Upper lobe of left lung (tissue), 6 donors: Measurements from ENCODE around the gene MB. TPM values are rescaled to one million over a fixed set of nuclear protein-coding genes. Genes with fewer than 3 reads are reported as not detected.
A peak's percentile ranks its signal among the peaks of the same experiment; 100 is the strongest.
"Not testable (repeated sequence)": the region's sequence is repeated elsewhere in the genome, so short reads cannot be mapped to it uniquely, and the experiment has no call there.

Experiments
- ATAC-seq, 2 donors: fragments of 200-7000 bp; cut with Tn5 transposase; one replicate each; pipeline ENCODE4 v1.9.1; 2022; ENCODE audit warnings: mild to moderate bottlenecking in 2 of 2, moderate library complexity in 2 of 2; ENCODE audit not compliant: low FRiP score in 2 of 2
- DNase-seq, 2 donors: peaks; one replicate each; pipeline ENCODE4 v3.0.0-alpha.2; 2019 to 2020
- H3K27ac ChIP-seq, 4 donors: fragments of 200-600 bp; sonication (generic); one replicate each; pipeline ENCODE4 v1.5.1; 2016 to 2019
- H3K27me3 ChIP-seq, 4 donors: fragments of 200-600 bp; sonication (generic); one replicate each; pipeline ENCODE4 v1.5.1; 2017 to 2019
- H3K36me3 ChIP-seq, 4 donors: fragments of 200-600 bp; sonication (generic); one replicate each; pipeline ENCODE4 v1.5.1; 2016 to 2019
- H3K4me1 ChIP-seq, 4 donors: fragments of 200-600 bp; sonication (generic); one replicate each; pipeline ENCODE4 v1.5.1; 2018 to 2019
- H3K4me3 ChIP-seq, 4 donors: fragments of 200-600 bp; sonication (generic); one replicate each; pipeline ENCODE4 v1.5.1; 2017 to 2019; ENCODE audit warnings: mild to moderate bottlenecking in 2 of 4, moderate library complexity in 1 of 4
- H3K9me3 ChIP-seq, 4 donors: fragments of 200-600 bp; sonication (generic); one replicate each; pipeline ENCODE4 v1.5.1; 2018 to 2019
- EP300 ChIP-seq, 4 donors: sonication (generic); formaldehyde crosslinking; IDR thresholded peaks; one replicate each; pipeline ENCODE4 v1.5.1; 2017; ENCODE audit warnings: antibody characterized with exemption in 4 of 4, control low read depth in 2 of 4
- POLR2A ChIP-seq, 4 donors: fragments of 450-650 bp; IDR thresholded peaks; one replicate each; pipeline ENCODE4 v1.5.1; 2016 to 2017; ENCODE audit warnings: antibody characterized with exemption in 4 of 4, mild to moderate bottlenecking in 2 of 4
- POLR2AphosphoS5 ChIP-seq, 2 donors: sonication (generic); formaldehyde crosslinking; IDR thresholded peaks; one replicate each; pipeline ENCODE4 v1.5.1; 2017; ENCODE audit warnings: antibody characterized with exemption in 2 of 2
- WGBS, 2 donors: methylation state at CpG; one replicate each; pipeline ENCODE4 v1.1.5; 2017 to 2018; 5-methylcytosine and 5-hydroxymethylcytosine counted together
- total RNA-seq, 6 donors: library from RNA; depleted of rRNA in 4 of 6; stranded (reverse); fragments of >200 nt in 4 of 6; gene quantifications; one replicate each; pipeline versions ENCODE4 v1.1.0 to v1.2.1, GENCODE V29; 2016 to 2021
- TF ChIP-seq, protein P1 (sequence below), 6 experiments: fragments of 450-650 bp in 4 of 6; fragments of 200-600 bp in 2 of 6; sonication (generic) in 2 of 6; IDR thresholded peaks; one replicate each; pipeline ENCODE4 v1.5.1; 2016 to 2019; ENCODE audit warnings: antibody characterized with exemption in 6 of 6
- donor health status: DM: no; HTN: no; CAD: no; lungs with moderate emphysema.
- donor health status: DM: no; HTN: yes; CAD: no; lungs with severe emphysema.

The MB gene
- total RNA-seq, 6 donors from 2014 or later = 0.46 to 1.1 (median 0.98) TPM; not detected in 3

DNA sequence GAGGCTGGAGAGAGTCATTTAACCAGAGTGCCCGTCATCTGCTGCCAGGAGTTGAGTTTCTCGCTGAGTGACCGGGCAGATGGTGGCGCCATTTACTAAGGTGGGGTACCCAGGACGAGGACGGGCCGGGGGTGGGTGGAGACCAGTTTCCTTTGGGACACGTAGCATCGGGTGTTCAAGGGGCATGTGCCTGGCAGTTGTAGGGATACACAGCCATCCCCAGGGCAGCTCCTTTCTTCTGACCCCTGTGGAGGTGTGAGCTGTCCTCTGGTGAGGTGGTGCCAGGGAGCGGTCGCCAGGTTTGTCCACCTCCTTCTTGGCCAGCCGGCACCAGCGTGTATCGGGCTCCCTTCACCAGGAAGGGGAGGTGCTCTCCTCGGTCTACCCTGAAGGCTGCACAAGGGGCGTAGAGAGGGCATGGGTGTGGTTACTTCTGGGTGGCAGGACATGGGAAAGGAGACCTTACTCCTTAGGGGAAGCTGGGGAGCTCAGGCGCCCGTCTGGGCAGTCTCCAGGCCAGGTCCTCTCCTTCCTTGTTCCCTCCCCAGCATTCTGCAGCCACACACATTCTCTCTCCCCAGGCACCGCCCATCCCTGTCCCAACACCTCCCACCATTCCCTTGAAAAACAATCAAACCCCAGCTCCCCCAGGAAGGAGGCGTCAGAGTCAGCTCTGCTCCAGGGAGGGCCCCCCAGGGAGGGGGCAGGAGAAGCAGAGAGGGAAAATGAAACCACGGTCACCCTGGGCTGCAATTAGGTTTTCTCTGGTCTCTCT lies 10.3 kb upstream of the MB start:
- DNase-seq (peak in 1 of 2 donors; percentile 91), ATAC-seq (peak; percentile 70 to 89)
- 2 to 4% methylated on average over 12 to 19 of the region's 21 CpGs for WGBS, 2 donors
- Histone ChIP-seq H3K27me3 (no peaks in the 10 kb centered on the region), H3K27ac (peak overlapping the region; percentile 81 to 93 (median 88)), H3K4me3 (peak overlapping the region; percentile 44 to 68 (median 58)), H3K9me3 (no peaks in the 10 kb centered on the region), H3K4me1 (peaks cover 14 to 27% (median 17%) of the 10 kb centered on the region in 4 donors), H3K36me3 (no peaks in the 10 kb centered on the region)
- TF ChIP-seq, protein P1, sequence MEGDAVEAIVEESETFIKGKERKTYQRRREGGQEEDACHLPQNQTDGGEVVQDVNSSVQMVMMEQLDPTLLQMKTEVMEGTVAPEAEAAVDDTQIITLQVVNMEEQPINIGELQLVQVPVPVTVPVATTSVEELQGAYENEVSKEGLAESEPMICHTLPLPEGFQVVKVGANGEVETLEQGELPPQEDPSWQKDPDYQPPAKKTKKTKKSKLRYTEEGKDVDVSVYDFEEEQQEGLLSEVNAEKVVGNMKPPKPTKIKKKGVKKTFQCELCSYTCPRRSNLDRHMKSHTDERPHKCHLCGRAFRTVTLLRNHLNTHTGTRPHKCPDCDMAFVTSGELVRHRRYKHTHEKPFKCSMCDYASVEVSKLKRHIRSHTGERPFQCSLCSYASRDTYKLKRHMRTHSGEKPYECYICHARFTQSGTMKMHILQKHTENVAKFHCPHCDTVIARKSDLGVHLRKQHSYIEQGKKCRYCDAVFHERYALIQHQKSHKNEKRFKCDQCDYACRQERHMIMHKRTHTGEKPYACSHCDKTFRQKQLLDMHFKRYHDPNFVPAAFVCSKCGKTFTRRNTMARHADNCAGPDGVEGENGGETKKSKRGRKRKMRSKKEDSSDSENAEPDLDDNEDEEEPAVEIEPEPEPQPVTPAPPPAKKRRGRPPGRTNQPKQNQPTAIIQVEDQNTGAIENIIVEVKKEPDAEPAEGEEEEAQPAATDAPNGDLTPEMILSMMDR (IDR thresholded peaks at IDR 0.05) = peak; percentile 13 to 77 (median 45)
- TF ChIP-seq POLR2AphosphoS5 (IDR thresholded peaks at IDR 0.05) = peak in 1 of 2 donors; percentile 61
- peak in 3 of 4 donors; percentile 28 to 75 (median 68) for TF ChIP-seq POLR2A (IDR thresholded peaks at IDR 0.05)
- no peak for TF ChIP-seq EP300 (IDR thresholded peaks at IDR 0.05)

DNA sequence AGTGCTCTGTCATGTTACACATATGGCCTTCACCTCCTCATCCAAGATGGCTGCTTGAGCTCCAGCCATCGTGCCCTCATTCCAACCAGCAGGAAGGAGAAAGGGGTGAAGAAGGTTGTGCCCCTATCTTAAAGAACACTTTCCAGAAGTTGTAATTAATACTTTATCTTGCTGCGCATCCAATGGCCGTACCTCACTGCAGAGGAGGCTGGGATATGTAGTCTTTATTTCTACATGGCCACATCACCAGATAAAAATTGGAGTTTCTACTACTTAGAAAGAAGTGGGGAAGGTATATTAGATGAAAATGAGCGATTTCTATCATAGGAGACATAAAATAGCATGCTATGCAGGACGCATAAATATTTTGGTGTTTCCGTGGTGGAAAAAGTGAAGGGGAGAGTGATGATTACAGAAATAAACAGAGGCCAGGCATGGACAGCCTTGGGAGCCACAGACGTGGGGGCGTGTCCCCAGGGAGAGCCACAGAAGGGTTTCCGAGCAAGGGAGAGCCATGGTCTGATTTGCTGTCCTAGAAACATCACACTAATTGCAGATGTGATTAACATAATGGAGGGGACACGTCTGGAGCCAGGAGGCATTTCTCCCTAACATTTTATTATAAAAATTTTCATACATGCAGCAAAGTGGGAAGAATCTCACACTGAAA lies 8.8 kb upstream of the MB start:
- H3K4me3 ChIP-seq = no peak overlapping the region
- DNase-seq (no peak), ATAC-seq (no peak)
- H3K27ac ChIP-seq = no peak overlapping the region
- no peaks in the 10 kb centered on the region for H3K27me3 ChIP-seq
- TF ChIP-seq POLR2A (IDR thresholded peaks at IDR 0.05) (no peak), POLR2AphosphoS5 (IDR thresholded peaks at IDR 0.05) (no peak), EP300 (IDR thresholded peaks at IDR 0.05) (no peak)
- TF ChIP-seq, protein P1 (IDR thresholded peaks at IDR 0.05) = no peak
- no peaks in the 10 kb centered on the region for H3K36me3 ChIP-seq
- no peaks in the 10 kb centered on the region for H3K9me3 ChIP-seq
- H3K4me1 ChIP-seq = peaks cover 14 to 27% (median 18%) of the 10 kb centered on the region in 4 donors
- 70 to 78% methylated on average over 10 of the region's 10 CpGs for WGBS, 2 donors

DNA sequence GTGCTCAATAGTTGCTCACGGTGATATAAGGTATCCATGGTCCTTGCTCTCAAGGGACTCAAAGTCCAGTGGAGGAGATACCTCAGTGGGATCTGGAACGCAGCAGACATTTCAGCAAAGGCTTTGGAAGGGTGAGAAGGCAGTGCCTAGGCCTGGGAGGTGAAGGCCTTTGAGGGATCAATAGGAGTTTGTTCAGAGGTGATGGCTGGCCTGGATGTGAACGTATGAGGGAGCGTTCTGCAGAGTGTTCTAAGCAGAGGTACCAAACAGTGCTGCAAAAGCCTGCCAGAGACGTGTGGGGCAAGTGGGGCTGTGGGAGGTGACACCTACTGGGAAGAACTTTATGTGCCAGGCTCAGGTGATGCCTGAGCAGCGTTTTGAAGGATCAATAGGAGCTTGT lies 7.4 kb upstream of the MB start:
- H3K4me1 ChIP-seq = peaks cover 12 to 22% (median 14%) of the 10 kb centered on the region in 4 donors
- 88 to 96% methylated on average over 6 of the region's 6 CpGs for WGBS, 2 donors
- ATAC-seq (no peak), DNase-seq (no peak)
- no peaks in the 10 kb centered on the region for H3K36me3 ChIP-seq
- no peak overlapping the region for H3K27ac ChIP-seq
- H3K27me3 ChIP-seq = no peaks in the 10 kb centered on the region
- TF ChIP-seq POLR2A (IDR thresholded peaks at IDR 0.05) = no peak
- no peak for TF ChIP-seq EP300 (IDR thresholded peaks at IDR 0.05)
- H3K9me3 ChIP-seq = no peaks in the 10 kb centered on the region
- H3K4me3 ChIP-seq = no peak overlapping the region

DNA sequence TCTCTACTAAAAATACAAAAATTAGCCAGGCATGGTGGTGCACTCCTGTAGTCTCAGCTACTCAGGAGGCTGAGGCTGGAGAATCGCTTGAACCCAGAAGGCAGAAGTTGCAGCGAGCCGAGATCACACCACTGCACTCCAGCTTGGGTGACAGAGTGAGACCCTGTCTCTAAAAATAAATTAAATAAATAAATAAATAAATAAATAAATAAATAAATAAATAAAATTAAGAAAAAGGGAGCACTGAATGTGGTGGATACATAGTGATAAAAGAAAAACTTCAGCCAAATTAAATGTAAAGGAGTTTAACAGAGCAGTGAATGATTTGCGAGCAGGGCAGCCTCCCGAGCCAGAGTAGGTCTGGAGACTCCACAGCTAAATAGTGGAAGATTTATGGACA lies 6.8 kb upstream of the MB start:
- WGBS, 2 donors = 89 to 93% methylated on average over 5 of the region's 5 CpGs
- ATAC-seq, H3K36me3 ChIP-seq, H3K9me3 ChIP-seq, H3K27ac ChIP-seq, H3K4me3 ChIP-seq, DNase-seq, H3K27me3 ChIP-seq: not testable (repeated sequence)
- H3K4me1 ChIP-seq = peaks cover 5 to 16% (median 10%) of the 10 kb centered on the region in 4 donors

DNA sequence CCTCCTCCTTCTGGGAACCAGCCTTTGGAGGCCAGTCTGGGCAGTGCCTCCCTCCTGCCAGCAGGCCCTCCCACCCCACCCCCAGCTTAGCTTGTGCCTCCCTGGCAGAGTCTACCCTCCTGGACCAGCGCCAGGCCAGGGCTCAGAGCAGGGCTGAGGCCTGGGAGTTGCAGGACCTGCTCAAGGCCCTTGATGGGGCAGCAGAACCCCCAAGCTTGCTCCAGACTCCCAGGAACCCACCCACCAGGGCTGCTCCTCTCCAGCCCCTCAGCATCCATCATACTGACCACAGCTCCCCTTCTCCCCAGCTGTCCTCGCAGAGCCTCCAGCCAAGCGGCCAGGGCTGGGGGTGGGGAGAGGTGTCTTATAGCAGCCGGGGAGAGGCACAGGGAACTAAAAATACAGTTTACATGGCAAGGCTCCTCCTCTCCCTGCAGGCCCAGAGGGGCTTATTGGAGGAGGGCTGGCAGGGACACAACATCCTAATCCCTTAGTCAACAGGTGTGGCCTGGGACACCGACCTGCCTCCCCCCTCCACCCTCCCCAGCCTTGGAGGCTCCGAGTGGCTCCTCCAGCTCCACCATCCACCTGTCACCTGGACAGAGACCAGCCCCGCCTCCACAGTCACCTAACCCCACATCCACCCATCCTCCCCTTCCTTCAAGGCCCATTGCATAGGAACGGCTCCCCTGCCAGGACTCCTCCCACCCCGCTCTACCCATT lies 5.2 kb upstream of the MB start:
- H3K4me3 ChIP-seq = no peak overlapping the region
- ATAC-seq = no peak
- no peak overlapping the region for H3K27ac ChIP-seq
- no peaks in the 10 kb centered on the region for H3K36me3 ChIP-seq
- no peaks in the 10 kb centered on the region for H3K27me3 ChIP-seq
- DNase-seq = no peak
- TF ChIP-seq, protein P1 (IDR thresholded peaks at IDR 0.05) = no peak
- TF ChIP-seq EP300 (IDR thresholded peaks at IDR 0.05) = no peak
- TF ChIP-seq POLR2AphosphoS5 (IDR thresholded peaks at IDR 0.05) = no peak
- no peak for TF ChIP-seq POLR2A (IDR thresholded peaks at IDR 0.05)
- peaks cover 0 to 10% (median 9%) of the 10 kb centered on the region in 4 donors for H3K4me1 ChIP-seq
- H3K9me3 ChIP-seq = no peaks in the 10 kb centered on the region
- WGBS, 2 donors = 76 to 77% methylated on average over 7 to 9 of the region's 9 CpGs
